GM10266 (cell line): Measurements from ENCODE around the gene ASH1L.
"Not testable (repeated sequence)": the region's sequence is repeated elsewhere in the genome, so short reads cannot be mapped to it uniquely, and the experiment has no call there.

Experiments used
- DNase-seq: peaks from one replicate; pipeline ENCODE4 v3.0.0; 2012; ENCODE audit errors: extremely low spot score
- TF ChIP-seq, protein P1 (sequence below): IDR thresholded peaks from 2 replicates; pipeline ENCODE4 v1.5.1; 2012; ENCODE audit warnings: mild to moderate bottlenecking, low read depth; ENCODE audit not compliant: control insufficient read depth, insufficient read depth; ENCODE audit errors: missing control alignments

Gene ASH1L

GRCh38 chr1:155562581-155563376, at the start of gene ASH1L:
Gene ASH1L, minus strand, starts transcription at chr1:155562803. Its CDS starts 41,284 bp downstream, at chr1:155521519.
- TF ChIP-seq, protein P1, sequence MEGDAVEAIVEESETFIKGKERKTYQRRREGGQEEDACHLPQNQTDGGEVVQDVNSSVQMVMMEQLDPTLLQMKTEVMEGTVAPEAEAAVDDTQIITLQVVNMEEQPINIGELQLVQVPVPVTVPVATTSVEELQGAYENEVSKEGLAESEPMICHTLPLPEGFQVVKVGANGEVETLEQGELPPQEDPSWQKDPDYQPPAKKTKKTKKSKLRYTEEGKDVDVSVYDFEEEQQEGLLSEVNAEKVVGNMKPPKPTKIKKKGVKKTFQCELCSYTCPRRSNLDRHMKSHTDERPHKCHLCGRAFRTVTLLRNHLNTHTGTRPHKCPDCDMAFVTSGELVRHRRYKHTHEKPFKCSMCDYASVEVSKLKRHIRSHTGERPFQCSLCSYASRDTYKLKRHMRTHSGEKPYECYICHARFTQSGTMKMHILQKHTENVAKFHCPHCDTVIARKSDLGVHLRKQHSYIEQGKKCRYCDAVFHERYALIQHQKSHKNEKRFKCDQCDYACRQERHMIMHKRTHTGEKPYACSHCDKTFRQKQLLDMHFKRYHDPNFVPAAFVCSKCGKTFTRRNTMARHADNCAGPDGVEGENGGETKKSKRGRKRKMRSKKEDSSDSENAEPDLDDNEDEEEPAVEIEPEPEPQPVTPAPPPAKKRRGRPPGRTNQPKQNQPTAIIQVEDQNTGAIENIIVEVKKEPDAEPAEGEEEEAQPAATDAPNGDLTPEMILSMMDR = peak; percentile 16
- DNase-seq = peak; percentile 92

DNA sequence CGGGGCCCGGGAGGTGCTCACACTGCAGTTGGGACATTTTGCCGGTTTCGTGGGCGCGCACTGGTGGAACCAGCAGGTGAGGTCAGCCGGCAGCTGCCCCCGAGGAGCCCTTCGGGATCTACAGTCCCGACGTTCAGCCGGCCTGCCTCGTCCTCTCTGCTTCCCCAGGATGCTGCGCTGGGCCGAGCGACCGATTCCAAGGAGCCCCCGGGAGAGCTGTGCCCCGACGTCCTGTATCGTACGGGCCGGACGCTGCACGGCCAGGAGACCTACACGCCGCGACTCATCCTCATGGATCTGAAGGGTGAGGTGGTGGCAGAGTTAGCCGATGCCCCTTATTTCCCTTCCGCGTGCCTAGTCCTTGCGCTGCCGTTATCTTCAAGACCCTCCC, 47.6 kb upstream of the ASH1L start:
- DNase-seq = not testable (repeated sequence)

GRCh38 chr1:155609515-155610256, 47.1 kb upstream of the ASH1L start, which contains the start of gene MSTO1:
Gene MSTO1, plus strand, starts transcription at chr1:155610218. Its CDS starts 31 bp downstream, at chr1:155610249.
- DNase-seq = peak; percentile 92
- TF ChIP-seq, protein P1 = no peak

- TF ChIP-seq, protein P1 = no peak
- no peak for DNase-seq
These were observed 46.3 kb upstream of the ASH1L start for GRCh38 chr1:155608888-155609225.

- no peak for DNase-seq
- TF ChIP-seq, protein P1 = no peak
These were observed 45.1 kb upstream of the ASH1L start for GRCh38 chr1:155607708-155608107.

- not testable (repeated sequence) for DNase-seq
These were observed 37.4 kb upstream of the ASH1L start for GRCh38 chr1:155599828-155600572.

- no peak for DNase-seq
- TF ChIP-seq, protein P1 = no peak
These were observed 36.3 kb upstream of the ASH1L start for GRCh38 chr1:155598842-155599331.
